Right lobe of liver (tissue), 4 donors: Measurements from ENCODE around the gene POLA2.
"Not testable (repeated sequence)": the region's sequence is repeated elsewhere in the genome, so short reads cannot be mapped to it uniquely, and the experiment has no call there.

Experiments used
- POLR2A ChIP-seq: fragments of 450-650 bp; IDR thresholded peaks from one replicate; pipeline ENCODE4 v1.6.1; 2017; ENCODE audit warnings: antibody characterized with exemption, mild to moderate bottlenecking
- TF ChIP-seq, protein P1 (sequence below), 4 donors: fragments of 200-600 bp in 3 of 4; fragments of 450-650 bp in 1 of 4; IDR thresholded peaks; one replicate each; pipeline versions ENCODE4 v1.5.1 to v1.8.0; 2016 to 2022; ENCODE audit warnings: antibody characterized with exemption in 4 of 4, mild to moderate bottlenecking in 2 of 4
- donor health status: DM: no; HTN: no; CAD: no.
- donor health status: DM: no; HTN: no; CAD: no.
- donor health status: DM: no; HTN: yes; CAD: no.

DNA sequence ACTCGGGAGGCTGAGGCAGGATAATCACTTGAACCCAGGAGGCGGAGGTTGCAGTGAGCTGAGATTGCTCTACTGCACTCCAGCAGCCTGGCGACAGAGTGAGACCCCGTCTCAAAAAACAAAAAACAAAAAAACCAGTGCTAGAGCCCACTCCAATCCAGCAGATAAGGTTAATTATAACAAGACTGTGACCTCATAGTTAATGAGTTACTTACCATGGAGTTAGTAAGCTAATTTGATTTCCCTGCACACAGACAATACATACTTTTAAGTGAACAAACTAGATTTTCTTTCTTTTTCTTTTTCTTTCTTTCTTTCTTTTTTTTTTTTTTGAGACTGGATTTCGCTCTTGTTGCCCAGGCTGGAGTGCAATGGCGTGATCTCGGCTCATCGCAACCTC is 16.7 kb upstream of the POLA2 start:
- TF ChIP-seq POLR2A = not testable (repeated sequence)
- TF ChIP-seq, protein P1, sequence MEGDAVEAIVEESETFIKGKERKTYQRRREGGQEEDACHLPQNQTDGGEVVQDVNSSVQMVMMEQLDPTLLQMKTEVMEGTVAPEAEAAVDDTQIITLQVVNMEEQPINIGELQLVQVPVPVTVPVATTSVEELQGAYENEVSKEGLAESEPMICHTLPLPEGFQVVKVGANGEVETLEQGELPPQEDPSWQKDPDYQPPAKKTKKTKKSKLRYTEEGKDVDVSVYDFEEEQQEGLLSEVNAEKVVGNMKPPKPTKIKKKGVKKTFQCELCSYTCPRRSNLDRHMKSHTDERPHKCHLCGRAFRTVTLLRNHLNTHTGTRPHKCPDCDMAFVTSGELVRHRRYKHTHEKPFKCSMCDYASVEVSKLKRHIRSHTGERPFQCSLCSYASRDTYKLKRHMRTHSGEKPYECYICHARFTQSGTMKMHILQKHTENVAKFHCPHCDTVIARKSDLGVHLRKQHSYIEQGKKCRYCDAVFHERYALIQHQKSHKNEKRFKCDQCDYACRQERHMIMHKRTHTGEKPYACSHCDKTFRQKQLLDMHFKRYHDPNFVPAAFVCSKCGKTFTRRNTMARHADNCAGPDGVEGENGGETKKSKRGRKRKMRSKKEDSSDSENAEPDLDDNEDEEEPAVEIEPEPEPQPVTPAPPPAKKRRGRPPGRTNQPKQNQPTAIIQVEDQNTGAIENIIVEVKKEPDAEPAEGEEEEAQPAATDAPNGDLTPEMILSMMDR (IDR thresholded peaks at IDR 0.05) = not testable (repeated sequence)
